Lower leg skin (tissue), 4 donors: ENCODE measurements around the gene PLAGL2. TPM values are rescaled to one million over a fixed set of nuclear protein-coding genes. Genes with fewer than 3 reads are reported as not detected.

Source experiments
- DNase-seq, 2 donors: peaks; one replicate each; pipeline ENCODE4 v3.0.0-alpha.2; 2019; ENCODE audit warnings: low spot score in 2 of 2
- H3K4me3 ChIP-seq: fragments of 200-600 bp; sonication (generic); 2 replicates; pipeline ENCODE4 v1.5.1; 2017; ENCODE audit warnings: mild to moderate bottlenecking, low read depth; ENCODE audit not compliant: poor library complexity, severe bottlenecking
- CTCF ChIP-seq, 3 donors: fragments of 450-650 bp; IDR thresholded peaks; one replicate each; pipeline ENCODE4 v1.5.1; 2016; ENCODE audit warnings: antibody characterized with exemption in 3 of 3, mild to moderate bottlenecking in 3 of 3, moderate library complexity in 2 of 3
- POLR2A ChIP-seq, 2 donors: fragments of 450-650 bp; IDR thresholded peaks; one replicate each; pipeline ENCODE4 v1.6.1; 2016 to 2017; ENCODE audit warnings: antibody characterized with exemption in 2 of 2, mild to moderate bottlenecking in 1 of 2, moderate library complexity in 1 of 2
- WGBS, 2 donors: methylation state at CpG; one replicate each; pipeline ENCODE4 v1.1.5; 2018; 5-methylcytosine and 5-hydroxymethylcytosine counted together
- intact Hi-C: fragments of 100-400 bp; cut with DNase I; formaldehyde crosslinking; loops from one replicate; pipeline ENCODE4 v1.15.0; 2023; ENCODE audit warnings: low total_unique reads
- total RNA-seq, 4 donors: library from RNA; depleted of rRNA; stranded (reverse); fragments of >200 nt; gene quantifications; one replicate each; pipeline ENCODE4 v1.1.0, GENCODE V29; 2016

The PLAGL2 gene
- total RNA-seq, 4 donors from 2014 or later, result 10.5 to 12.1 (median 11.7) TPM

- intact Hi-C loops, result loop anchor here (10.0 kb wide), 1 partner anchor 76 kb away; no protein-coding TSS in a partner anchor
- no peak for DNase-seq
- WGBS, 2 donors, result 52 to 64% methylated on average over 14 of the region's 14 CpGs
- TF ChIP-seq POLR2A (IDR thresholded peaks at IDR 0.05), result no peak
- TF ChIP-seq CTCF (IDR thresholded peaks at IDR 0.05), result no peak
- peak overlapping the region; percentile 49 for H3K4me3 ChIP-seq
Measured at GRCh38 chr20:32190616-32191415, 16.7 kb downstream of the PLAGL2 start.

GRCh38 chr20:32189691-32190615, 17.6 kb downstream of the PLAGL2 start:
- peak in 1 of 2 donors; percentile 88 for DNase-seq
- intact Hi-C loops, result loop anchor here (10.0 kb wide), 1 partner anchor 75 kb away; no protein-coding TSS in a partner anchor
- peak overlapping the region; percentile 49 for H3K4me3 ChIP-seq
- TF ChIP-seq CTCF (IDR thresholded peaks at IDR 0.05) (no peak), POLR2A (IDR thresholded peaks at IDR 0.05) (no peak)
- 5 to 8% methylated on average over 49 to 53 of the region's 88 CpGs for WGBS, 2 donors

- no peak for DNase-seq
- 91 to 95% methylated on average over 9 of the region's 9 CpGs for WGBS, 2 donors
- intact Hi-C loops, result no loop called here
- no peak for TF ChIP-seq POLR2A (IDR thresholded peaks at IDR 0.05)
- TF ChIP-seq CTCF (IDR thresholded peaks at IDR 0.05), result no peak
- H3K4me3 ChIP-seq, result no peak overlapping the region
Measured at GRCh38 chr20:32189123-32189410, 18.5 kb downstream of the PLAGL2 start.

- no peak for TF ChIP-seq POLR2A (IDR thresholded peaks at IDR 0.05)
- TF ChIP-seq CTCF (IDR thresholded peaks at IDR 0.05), result no peak
- DNase-seq, result no peak
- intact Hi-C loops, result no loop called here
- whole genome bisulfite sequencing, 2 donors, result 96 to 97% methylated on average over 17 of the region's 17 CpGs
- no peak overlapping the region for H3K4me3 ChIP-seq
Measured at GRCh38 chr20:32188376-32189122, 19.0 kb downstream of the PLAGL2 start.

GRCh38 chr20:32186506-32186905, 21.0 kb downstream of the PLAGL2 start:
- TF ChIP-seq CTCF (IDR thresholded peaks at IDR 0.05), result no peak
- no peak for TF ChIP-seq POLR2A (IDR thresholded peaks at IDR 0.05)
- intact Hi-C loops, result no loop called here
- no peak overlapping the region for H3K4me3 ChIP-seq
- no peak for DNase-seq
- WGBS, 2 donors, result 90 to 91% methylated on average over 1 of the region's 1 CpG
